ENCODE measurements around the gene SLC25A10. TPM values are rescaled to one million over a fixed set of nuclear protein-coding genes. Genes with fewer than 3 reads are reported as not detected.

SLC25A10 gene
- total and polyA plus RNA-seq, 10 of the 15 experiments (the other 5 are each of a cell fraction or from before 2014, with no cell fraction given) = 0.11 to 72.7 (median 22.3) TPM

- Histone ChIP-seq H3K9me3 (replicated peaks; ENCODE audit: control insufficient read depth, insufficient read depth, low read length) (no peaks in the 10 kb centered on the region), H2AFZ (ENCODE audit: control insufficient read depth, low read depth, low read length) (peak overlapping the region; percentile 78), H3K4me1 (ENCODE audit: control insufficient read depth, insufficient read depth, low read length) (peaks cover 15% of the 10 kb centered on the region), H4K20me1 (ENCODE audit: control insufficient read depth, insufficient read depth) (no peaks in the 10 kb centered on the region), H3K79me2 (ENCODE audit: control insufficient read depth, insufficient read depth, low read length) (peaks cover 33% of the 10 kb centered on the region), H3K4me3 (peak overlapping the region; percentile 98), H3K9ac (ENCODE audit: control insufficient read depth, insufficient read depth, low read length) (peak overlapping the region; percentile 99), H3K4me2 (ENCODE audit: control insufficient read depth, insufficient read depth) (peak overlapping the region; percentile 98), H3K36me3 (ENCODE audit: control insufficient read depth in 2 of 2, insufficient read depth in 2 of 2, low read length in 1 of 2) (peaks cover 2 to 5% of the 10 kb centered on the region in 2 experiments), H3K27me3 (replicated peaks in 1 of 2; ENCODE audit: control insufficient read depth in 2 of 2, insufficient read depth in 2 of 2, low read length in 1 of 2) (no peaks in the 10 kb centered on the region), H3K27ac (ENCODE audit: control insufficient read depth, insufficient read depth) (peak overlapping the region; percentile 97)
- POLR2A ChIA-PET = interaction anchor here (0.6 to 1.4 kb wide), 5 partner anchors 11 to 167 kb away, joined by 3 to 6 read pairs (median 5); partner anchors contain the start of genes ARL16, HGS, MCRIP1 and MRPL12
- BruUV-seq (replicated peaks) = TSS peak; percentile 94
- no peak for FAIRE-seq
- CTCF ChIA-PET = interaction anchor here (1.2 kb wide), 1 partner anchor 36 kb away, joined by 3 read pairs; no protein-coding TSS in a partner anchor
- RAD21 ChIA-PET (ENCODE audit: unreplicated experiment) = interaction anchor here (0.9 kb wide), 1 partner anchor 17 kb away, joined by 6 read pairs; the partner anchor contains the start of genes ARL16 and HGS
- SMC1A ChIA-PET (ENCODE audit: uncharacterized antibody, unreplicated experiment) = no interaction called here
- no peak for ATAC-seq
- intact Hi-C loops (cut with micrococcal nuclease; ENCODE audit: unreplicated experiment) = loop anchor here (2.0 kb wide), 1 partner anchor 29 kb away; the partner anchor contains the start of genes NPLOC4 and TSPAN10
- TF ChIP-seq IKZF2 (IDR thresholded peaks at IDR 0.05) (peak in 1 of 2 experiments; percentile 17; a peak in 1 of 4 replicates), RELA (IDR thresholded peaks at IDR 0.05; ENCODE audit: borderline replicate concordance, partially characterized antibody) (no peak)
- DNase-seq (ENCODE audit: low read depth, low spot score) = no peak
- WGBS (ENCODE audit: insufficient coverage, insufficient replicate concordance, low lambda C conversion rate, missing lambda C conversion rate) = 2% methylated on average over 16 of the region's 16 CpGs
- in situ Hi-C loops (cut with MboI) = no loop called here
These were observed 46.1 kb upstream of the SLC25A10 start for GRCh38 chr17:81666092-81666341.

- Histone ChIP-seq H3K79me2 (ENCODE audit: control insufficient read depth, insufficient read depth, low read length) (peaks cover 33% of the 10 kb centered on the region), H3K9ac (ENCODE audit: control insufficient read depth, insufficient read depth, low read length) (peak within 1 kb of the TSS; percentile 99), H3K4me1 (ENCODE audit: control insufficient read depth, insufficient read depth, low read length) (peaks cover 15% of the 10 kb centered on the region), H3K36me3 (ENCODE audit: control insufficient read depth in 2 of 2, insufficient read depth in 2 of 2, low read length in 1 of 2) (peaks cover 6 to 11% of the 10 kb centered on the region in 2 experiments), H3K4me2 (ENCODE audit: control insufficient read depth, insufficient read depth) (peak within 1 kb of the TSS; percentile 98), H4K20me1 (ENCODE audit: control insufficient read depth, insufficient read depth) (no peaks in the 10 kb centered on the region), H3K27me3 (replicated peaks in 1 of 2; ENCODE audit: control insufficient read depth in 2 of 2, insufficient read depth in 2 of 2, low read length in 1 of 2) (no peaks in the 10 kb centered on the region), H2AFZ (ENCODE audit: control insufficient read depth, low read depth, low read length) (peak within 1 kb of the TSS; percentile 78), H3K4me3 (peak within 1 kb of the TSS; percentile 98), H3K9me3 (replicated peaks; ENCODE audit: control insufficient read depth, insufficient read depth, low read length) (no peaks in the 10 kb centered on the region), H3K27ac (ENCODE audit: control insufficient read depth, insufficient read depth) (peak within 1 kb of the TSS; percentile 97)
- WGBS (ENCODE audit: insufficient coverage, insufficient replicate concordance, low lambda C conversion rate, missing lambda C conversion rate) = 1% methylated on average over 94 of the region's 96 CpGs
- intact Hi-C loops (cut with micrococcal nuclease; ENCODE audit: unreplicated experiment) (loop anchor here (2.0 kb wide), 1 partner anchor 30 kb away; the partner anchor contains the start of genes NPLOC4 and TSPAN10), in situ Hi-C loops (cut with MboI) (no loop called here)
- ChIA-PET SMC1A (ENCODE audit: uncharacterized antibody, unreplicated experiment) (no interaction called here), POLR2A (interaction anchor here (0.5 to 1.4 kb wide), 7 partner anchors 17 to 190 kb away, joined by 3 to 6 read pairs (median 4); partner anchors contain the start of genes ARL16, HGS, MCRIP1 and MRPL12), CTCF (interaction anchor here (1.2 kb wide), 1 partner anchor 35 kb away, joined by 3 read pairs; no protein-coding TSS in a partner anchor), RAD21 (ENCODE audit: unreplicated experiment) (interaction anchor here (0.9 kb wide), 1 partner anchor 17 kb away, joined by 6 read pairs; the partner anchor contains the start of genes ARL16 and HGS)
- no TSS peak for BruUV-seq (replicated peaks)
- DNase-seq (ENCODE audit: low read depth, low spot score) = peak; percentile 76
- FAIRE-seq = peak; percentile 98
- peak; percentile 98 for ATAC-seq
- TF ChIP-seq ATF3 (IDR thresholded peaks at IDR 0.05; ENCODE audit: borderline replicate concordance, extremely low read depth, low read depth, low read length) (no peak), PAX5 (IDR thresholded peaks at IDR 0.05; ENCODE audit: borderline replicate concordance, low read depth, low read length) (peak; percentile 86; the same call in 1 of the 2 replicates), MEF2B (IDR thresholded peaks at IDR 0.05; ENCODE audit: partially characterized antibody, poor library complexity, severe bottlenecking) (no peak), NFYB (IDR thresholded peaks at IDR 0.05; ENCODE audit: insufficient read depth, low read depth, low read length) (peak; percentile 93), ETV6 (conservative IDR thresholded peaks at IDR 0.05 in 1 of 2, IDR thresholded peaks at IDR 0.05 in 1 of 2; ENCODE audit: borderline replicate concordance in 1 of 2, low read depth in 1 of 2) (peak in 1 of 2 experiments; percentile 71; a peak in 1 of 4 replicates), BMI1 (IDR thresholded peaks at IDR 0.05; ENCODE audit: borderline replicate concordance) (no peak), E2F8 (IDR thresholded peaks at IDR 0.05; ENCODE audit: low read depth, partially characterized antibody) (peak; percentile 92), FOXK2 (IDR thresholded peaks at IDR 0.05) (no peak), YY1 (IDR thresholded peaks at IDR 0.05; ENCODE audit: low read depth, low read length) (peak; percentile 94)
These were observed 45.5 kb upstream of the SLC25A10 start, which contains the start of the genes CCDC137 and OXLD1 for GRCh38 chr17:81666342-81667191. TSS of gene CCDC137 (plus strand) at chr17:81666737. CDS start at chr17:81666767, 30 bp downstream. TSS of gene OXLD1 (minus strand) at chr17:81666605. CDS start at chr17:81666577, 28 bp downstream.

Measured in GM12878 (cell line).